Endodermal cell (in vitro differentiated cells): ENCODE data around the gene MERTK. TPM values are rescaled to one million over a fixed set of nuclear protein-coding genes. Genes with fewer than 3 reads are reported as not detected.

Experiments used
- DNase-seq: peaks from one replicate; pipeline ENCODE4 v3.0.0-alpha.2; 2017
- H3K27ac ChIP-seq: 2 replicates; pipeline ENCODE4 v1.5.1; 2013; ENCODE audit warnings: mild to moderate bottlenecking, low read depth, low read length, moderate library complexity
- H3K27me3 ChIP-seq: 2 replicates; pipeline ENCODE4 v1.6.1; 2013; ENCODE audit warnings: mild to moderate bottlenecking, low read length, moderate library complexity; ENCODE audit not compliant: insufficient read depth, control insufficient read depth, poor library complexity, severe bottlenecking
- H3K36me3 ChIP-seq: 2 replicates; pipeline ENCODE4 v1.7.0; 2013; ENCODE audit warnings: mild to moderate bottlenecking, low read length, moderate library complexity; ENCODE audit not compliant: control insufficient read depth, insufficient read depth
- H3K4me1 ChIP-seq: one replicate; pipeline ENCODE4 v1.7.0; 2013; ENCODE audit warnings: low read length; ENCODE audit not compliant: control insufficient read depth, insufficient read depth
- H3K4me3 ChIP-seq: 2 replicates; pipeline ENCODE4 v1.5.1; 2013; ENCODE audit warnings: mild to moderate bottlenecking, low read length, moderate library complexity
- H3K9ac ChIP-seq: 2 replicates; pipeline ENCODE4 v1.6.1; 2013; ENCODE audit warnings: mild to moderate bottlenecking, low read length, moderate library complexity; ENCODE audit not compliant: poor library complexity, severe bottlenecking; ENCODE audit errors: extremely low read depth
- H3K9me3 ChIP-seq: 2 replicates; pipeline ENCODE4 v1.6.1; 2013; ENCODE audit warnings: mild to moderate bottlenecking, low read length, moderate library complexity; ENCODE audit not compliant: control insufficient read depth
- H3K27ac Mint-ChIP-seq: 2 replicates; pipeline ENCODE4 v1.8.0; 2020; ENCODE audit warnings: mixed read lengths
- H3K27me3 Mint-ChIP-seq: 2 replicates; pipeline ENCODE4 v1.8.0; 2021; ENCODE audit warnings: mild to moderate bottlenecking, mixed read lengths; ENCODE audit not compliant: insufficient read depth
- H3K36me3 Mint-ChIP-seq: 2 replicates; pipeline ENCODE4 v1.8.0; 2020; ENCODE audit warnings: low read depth, mixed read lengths
- H3K4me1 Mint-ChIP-seq: 2 replicates; pipeline ENCODE4 v1.8.0; 2020; ENCODE audit warnings: mixed read lengths
- H3K4me3 Mint-ChIP-seq: 2 replicates; pipeline ENCODE4 v1.8.0; 2020; ENCODE audit warnings: mild to moderate bottlenecking, moderate library complexity, mixed read lengths
- H3K9me3 Mint-ChIP-seq: 2 replicates; pipeline ENCODE4 v1.8.0; 2020; ENCODE audit warnings: mild to moderate bottlenecking, mixed read lengths
- CTCF ChIP-seq: fragments of 200-600 bp; sonication (generic); conservative IDR thresholded peaks from 2 replicates; pipeline ENCODE4 v1.5.0; 2021; ENCODE audit warnings: antibody characterized with exemption, mild to moderate bottlenecking
- WGBS, 2 experiments: methylation state at CpG; one replicate each; pipeline versions ENCODE4 v1.1.5 to v1.1.7; 2013; ENCODE audit warnings: missing lambda C conversion rate in 2 of 2, mixed read lengths in 1 of 2; ENCODE audit not compliant: insufficient coverage in 1 of 2, insufficient read length in 1 of 2; 5-methylcytosine and 5-hydroxymethylcytosine counted together
- total RNA-seq, 2 donors: library from RNA; stranded (reverse); fragmentation: NEBNext Ultra II Directional in 1 of 2; extraction: Animal tissue kit (Norgen Biotek cat#: 25700) in 1 of 2; gene quantifications; 2 replicates in 1 of 2; 3 replicates in 1 of 2; pipeline ENCODE4 v1.2.1, GENCODE V29; 2021

Gene MERTK
- total RNA-seq, 2 donors from 2014 or later = 22.3 to 36.6 TPM

GRCh38 chr2:112045446-112046014 is 147.1 kb downstream of the MERTK start:
- Mint-ChIP-seq H3K27ac (no peak overlapping the region), H3K9me3 (peaks cover 47% of the 10 kb centered on the region), H3K36me3 (peaks cover 10% of the 10 kb centered on the region), H3K27me3 (no peaks in the 10 kb centered on the region), H3K4me3 (no peak overlapping the region), H3K4me1 (peaks cover 58% of the 10 kb centered on the region)
- no peak for DNase-seq
- TF ChIP-seq CTCF = no peak
- no peaks in the 10 kb centered on the region for H3K27me3 ChIP-seq
- no peak overlapping the region for H3K27ac ChIP-seq
- H3K4me1 ChIP-seq = peaks cover 3% of the 10 kb centered on the region
- no peaks in the 10 kb centered on the region for H3K36me3 ChIP-seq
- H3K9ac ChIP-seq = no peak overlapping the region
- peak overlapping the region; percentile 33 for H3K4me3 ChIP-seq
- peaks cover 34% of the 10 kb centered on the region for H3K9me3 ChIP-seq

GRCh38 chr2:112046231-112046630 is 147.8 kb downstream of the MERTK start:
- Mint-ChIP-seq H3K27me3 (no peaks in the 10 kb centered on the region), H3K4me1 (peaks cover 51% of the 10 kb centered on the region), H3K9me3 (peaks cover 49% of the 10 kb centered on the region), H3K27ac (peak overlapping the region; percentile 98), H3K4me3 (no peak overlapping the region), H3K36me3 (peaks cover 10% of the 10 kb centered on the region)
- Histone ChIP-seq H3K9me3 (peaks cover 36% of the 10 kb centered on the region), H3K9ac (peak overlapping the region; percentile 71), H3K27me3 (no peaks in the 10 kb centered on the region), H3K4me3 (peak overlapping the region; percentile 33), H3K27ac (no peak overlapping the region), H3K4me1 (peaks cover 3% of the 10 kb centered on the region), H3K36me3 (no peaks in the 10 kb centered on the region)
- no peak for DNase-seq
- TF ChIP-seq CTCF = no peak

GRCh38 chr2:112047537-112048235 is 149.3 kb downstream of the MERTK start:
- peaks cover 36% of the 10 kb centered on the region for H3K9me3 ChIP-seq
- Mint-ChIP-seq H3K4me3 (peak overlapping the region; percentile 13), H3K36me3 (peaks cover 10% of the 10 kb centered on the region), H3K27ac (peak overlapping the region; percentile 98), H3K4me1 (peaks cover 36% of the 10 kb centered on the region), H3K9me3 (peaks cover 49% of the 10 kb centered on the region), H3K27me3 (no peaks in the 10 kb centered on the region)
- peaks cover 3% of the 10 kb centered on the region for H3K4me1 ChIP-seq
- peak overlapping the region; percentile 71 for H3K27ac ChIP-seq
- peak; percentile 93 for DNase-seq
- 18 to 32% methylated on average over 6 to 7 of the region's 7 CpGs for WGBS, 2 experiments
- H3K36me3 ChIP-seq = no peaks in the 10 kb centered on the region
- H3K9ac ChIP-seq = peak overlapping the region; percentile 71
- H3K4me3 ChIP-seq = peak overlapping the region; percentile 73
- TF ChIP-seq CTCF = no peak
- H3K27me3 ChIP-seq = no peaks in the 10 kb centered on the region
